K562 (cell line): ENCODE data around the gene CHRNG. TPM values are rescaled to one million over a fixed set of nuclear protein-coding genes. Genes with fewer than 3 reads are reported as not detected.

ENCODE experiments used
- BRCA1 ChIP-seq, 2 experiments: fragments of 450-650 bp in 1 of 2; sonication (generic) in 1 of 2; formaldehyde crosslinking in 1 of 2; IDR thresholded peaks; 2 replicates each; pipeline versions ENCODE4 v1.5.0 to v1.6.1; 2017 to 2020; ENCODE audit warnings: mild to moderate bottlenecking in 1 of 2, missing genetic modification reagents in 1 of 2
- LCOR ChIP-seq: sonication (generic); formaldehyde crosslinking; IDR thresholded peaks from 2 replicates; pipeline ENCODE4 v1.8.0; 2022; ENCODE audit warnings: mild to moderate bottlenecking, missing genetic modification reagents
- MTA1 ChIP-seq: fragments of 450-650 bp; IDR thresholded peaks from 2 replicates; pipeline ENCODE4 v1.6.1; 2017; ENCODE audit warnings: borderline replicate concordance
- NFXL1 ChIP-seq: fragments of 450-650 bp; formaldehyde crosslinking; IDR thresholded peaks from 2 replicates; pipeline ENCODE4 v1.4.0; 2021; ENCODE audit warnings: mild to moderate bottlenecking
- NR4A1 ChIP-seq, 2 experiments: fragments of 250-450 bp in 1 of 2; fragments of 450-650 bp in 1 of 2; sonication (Bioruptor Pico) in 1 of 2; IDR thresholded peaks; 2 replicates each; pipeline versions ENCODE4 v1.4.0 to v1.6.1; 2016 to 2020; ENCODE audit warnings: mild to moderate bottlenecking in 2 of 2, missing compliant biosample characterization in 1 of 2, missing genetic modification characterization in 1 of 2, moderate library complexity in 1 of 2
- SMC3 ChIP-seq: conservative IDR thresholded peaks from 2 replicates; pipeline ENCODE4 v1.6.1; 2011; ENCODE audit warnings: low read depth, low read length, improper control_type of control experiment; ENCODE audit not compliant: insufficient read depth
- TAF1 ChIP-seq: IDR thresholded peaks from 2 replicates; pipeline ENCODE4 v1.6.1; 2011; ENCODE audit warnings: mild to moderate bottlenecking, low read length, moderate library complexity; ENCODE audit not compliant: insufficient read depth, control insufficient read depth, severe bottlenecking; ENCODE audit errors: extremely low read depth
- TEAD1 ChIP-seq, 2 experiments: fragments of 450-650 bp in 1 of 2; sonication (generic) in 1 of 2; formaldehyde crosslinking; IDR thresholded peaks; 2 replicates each; pipeline versions ENCODE4 v1.4.0 to v1.8.0; 2020 to 2022; ENCODE audit warnings: mild to moderate bottlenecking in 2 of 2, missing genetic modification reagents in 1 of 2
- ZNF124 ChIP-seq: sonication (generic); formaldehyde crosslinking; IDR thresholded peaks from 2 replicates; pipeline ENCODE4 v1.8.1; 2022; ENCODE audit warnings: missing genetic modification reagents
- polyA plus RNA-seq, 8 experiments: library from polyadenylated mRNA; depleted of rRNA in 4 of 8; stranded (reverse) in 5 of 8; unstranded in 3 of 8; fragments of >200 nt; fragmentation: Nextera tagmentation in 2 of 8; fragmentation: Illumina TruSeq in 1 of 8; extraction: Ambion mirVana in 2 of 8; extraction: Trizol in 1 of 8; gene quantifications; 2 replicates each; pipeline versions ENCODE4 v1.2.1 to v1.2.3, GENCODE V29; 2011 to 2014; ENCODE audit warnings: inconsistent platforms in 1 of 8, missing spikeins in 1 of 8
- total RNA-seq, 7 experiments: library from RNA; depleted of rRNA in 6 of 7; stranded (reverse); fragments of >200 nt in 6 of 7; fragmentation: Illumina TruSeq in 2 of 7; extraction: Trizol in 2 of 7; gene quantifications; 2 replicates each; pipeline versions ENCODE4 v1.2.1 to v1.2.3, GENCODE V29; 2011 to 2021; ENCODE audit warnings: low replicate concordance in 1 of 7
- TF ChIP-seq, protein P1 (sequence below), 2 experiments: fragments of 200-800 bp in 1 of 2; sonication (Bioruptor generic) in 1 of 2; sonication (generic) in 1 of 2; formaldehyde crosslinking in 1 of 2; IDR thresholded peaks in 1 of 2; conservative IDR thresholded peaks in 1 of 2; 2 replicates each; pipeline versions ENCODE4 v1.5.0 to v1.6.1; 2016 to 2020; ENCODE audit warnings: missing compliant biosample characterization in 1 of 2, missing genetic modification characterization in 1 of 2, missing genetic modification reagents in 1 of 2
- TF ChIP-seq, protein P2 (sequence below): fragments of 250-450 bp; sonication (Bioruptor Pico); IDR thresholded peaks from 2 replicates; pipeline ENCODE4 v1.4.0; 2020; ENCODE audit warnings: mild to moderate bottlenecking
- TF ChIP-seq, protein P3 (sequence below): sonication (generic); formaldehyde crosslinking; IDR thresholded peaks from 2 replicates; pipeline ENCODE4 v1.8.0; 2023; ENCODE audit warnings: mild to moderate bottlenecking, missing genetic modification reagents
- TF ChIP-seq, protein P4 (sequence below), 2 experiments: fragments of 450-650 bp; IDR thresholded peaks; 2 replicates each; pipeline ENCODE4 v1.6.1; 2018; ENCODE audit warnings: mild to moderate bottlenecking in 2 of 2, low read depth in 1 of 2; ENCODE audit not compliant: partially characterized antibody in 2 of 2

CHRNG gene
- total and polyA plus RNA-seq, 9 of the 15 experiments (the other 6 are each of a cell fraction or from before 2014, with no cell fraction given): not detected

DNA sequence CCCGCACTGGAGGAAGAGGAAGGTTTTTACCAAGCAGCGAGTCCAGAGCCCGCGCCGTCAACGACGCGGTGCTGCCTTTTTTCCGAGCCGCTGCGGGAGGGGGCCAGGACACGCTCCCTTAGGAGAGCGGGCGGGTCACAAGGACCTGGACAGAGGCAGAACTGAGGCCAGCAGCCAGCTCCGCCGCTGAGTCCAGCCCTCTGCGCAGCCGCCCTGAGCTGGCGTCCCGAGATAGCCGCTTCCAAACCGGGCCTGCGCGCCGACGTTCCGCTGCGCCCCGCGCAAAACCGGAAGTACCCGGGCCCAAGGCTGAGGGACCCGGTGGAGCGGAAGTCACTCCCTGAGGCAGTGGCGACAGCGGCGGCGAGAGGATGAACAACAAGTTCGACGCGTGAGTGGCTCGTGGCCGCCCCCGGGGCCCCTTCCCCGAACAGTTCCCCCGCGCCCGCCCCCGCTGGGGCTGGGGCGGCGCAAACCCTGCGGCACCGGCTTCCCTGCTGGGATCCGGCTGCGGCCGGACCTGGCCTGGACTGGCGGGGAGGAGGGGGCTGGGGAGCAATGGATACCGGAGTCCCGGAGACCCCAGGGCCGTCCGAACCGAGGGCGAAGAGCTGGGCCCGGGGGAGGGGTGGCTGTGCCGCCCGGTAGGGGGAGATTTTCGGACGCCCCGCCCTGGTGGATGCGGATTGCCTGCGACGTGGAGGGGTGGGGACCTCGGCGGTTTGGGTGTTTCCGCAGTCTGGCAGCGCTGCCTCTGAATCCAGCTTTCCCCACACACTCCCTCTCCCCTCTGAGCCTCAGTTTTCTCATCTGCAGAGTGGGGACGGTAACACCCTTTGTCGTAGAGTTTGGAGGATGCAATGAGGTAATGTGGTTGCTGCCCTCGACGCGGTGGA is 11.1 kb downstream of the CHRNG start, which contains the start of the genes EIF4E2 and TIGD1 (continued):
- TF ChIP-seq, protein P1, sequence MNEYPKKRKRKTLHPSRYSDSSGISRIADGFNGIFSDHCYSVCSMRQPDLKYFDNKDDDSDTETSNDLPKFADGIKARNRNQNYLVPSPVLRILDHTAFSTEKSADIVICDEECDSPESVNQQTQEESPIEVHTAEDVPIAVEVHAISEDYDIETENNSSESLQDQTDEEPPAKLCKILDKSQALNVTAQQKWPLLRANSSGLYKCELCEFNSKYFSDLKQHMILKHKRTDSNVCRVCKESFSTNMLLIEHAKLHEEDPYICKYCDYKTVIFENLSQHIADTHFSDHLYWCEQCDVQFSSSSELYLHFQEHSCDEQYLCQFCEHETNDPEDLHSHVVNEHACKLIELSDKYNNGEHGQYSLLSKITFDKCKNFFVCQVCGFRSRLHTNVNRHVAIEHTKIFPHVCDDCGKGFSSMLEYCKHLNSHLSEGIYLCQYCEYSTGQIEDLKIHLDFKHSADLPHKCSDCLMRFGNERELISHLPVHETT (CRISPR knock-in tag; conservative IDR thresholded peaks at IDR 0.05 in 1 of 2, IDR thresholded peaks at IDR 0.05 in 1 of 2): peak in 1 of 2 experiments; percentile 94; a peak in 2 of 4 replicates
- TF ChIP-seq, protein P2, sequence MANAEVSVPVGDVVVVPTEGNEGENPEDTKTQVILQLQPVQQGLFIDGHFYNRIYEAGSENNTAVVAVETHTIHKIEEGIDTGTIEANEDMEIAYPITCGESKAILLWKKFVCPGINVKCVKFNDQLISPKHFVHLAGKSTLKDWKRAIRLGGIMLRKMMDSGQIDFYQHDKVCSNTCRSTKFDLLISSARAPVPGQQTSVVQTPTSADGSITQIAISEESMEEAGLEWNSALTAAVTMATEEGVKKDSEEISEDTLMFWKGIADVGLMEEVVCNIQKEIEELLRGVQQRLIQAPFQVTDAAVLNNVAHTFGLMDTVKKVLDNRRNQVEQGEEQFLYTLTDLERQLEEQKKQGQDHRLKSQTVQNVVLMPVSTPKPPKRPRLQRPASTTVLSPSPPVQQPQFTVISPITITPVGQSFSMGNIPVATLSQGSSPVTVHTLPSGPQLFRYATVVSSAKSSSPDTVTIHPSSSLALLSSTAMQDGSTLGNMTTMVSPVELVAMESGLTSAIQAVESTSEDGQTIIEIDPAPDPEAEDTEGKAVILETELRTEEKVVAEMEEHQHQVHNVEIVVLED (CRISPR knock-in tag): peak; percentile 85
- TF ChIP-seq TEAD1 (CRISPR knock-in tag; IDR thresholded peaks at IDR 0.05) (no peak; a peak in 1 of 4 replicates), SMC3 (no peak), BRCA1 (IDR thresholded peaks at IDR 0.05) (no peak), BRCA1 (CRISPR knock-in tag; IDR thresholded peaks at IDR 0.05) (no peak), LCOR (CRISPR knock-in tag) (peak; percentile 51; the same call in 1 of the 2 replicates), NFXL1 (CRISPR knock-in tag) (no peak), MTA1 (peak; percentile 77), ZNF124 (CRISPR knock-in tag) (no peak), NR4A1 (CRISPR knock-in tag; IDR thresholded peaks at IDR 0.05) (no peak), NR4A1 (tag; IDR thresholded peaks at IDR 0.05) (no peak), TAF1 (peak; percentile 93)
- TF ChIP-seq, protein P3, sequence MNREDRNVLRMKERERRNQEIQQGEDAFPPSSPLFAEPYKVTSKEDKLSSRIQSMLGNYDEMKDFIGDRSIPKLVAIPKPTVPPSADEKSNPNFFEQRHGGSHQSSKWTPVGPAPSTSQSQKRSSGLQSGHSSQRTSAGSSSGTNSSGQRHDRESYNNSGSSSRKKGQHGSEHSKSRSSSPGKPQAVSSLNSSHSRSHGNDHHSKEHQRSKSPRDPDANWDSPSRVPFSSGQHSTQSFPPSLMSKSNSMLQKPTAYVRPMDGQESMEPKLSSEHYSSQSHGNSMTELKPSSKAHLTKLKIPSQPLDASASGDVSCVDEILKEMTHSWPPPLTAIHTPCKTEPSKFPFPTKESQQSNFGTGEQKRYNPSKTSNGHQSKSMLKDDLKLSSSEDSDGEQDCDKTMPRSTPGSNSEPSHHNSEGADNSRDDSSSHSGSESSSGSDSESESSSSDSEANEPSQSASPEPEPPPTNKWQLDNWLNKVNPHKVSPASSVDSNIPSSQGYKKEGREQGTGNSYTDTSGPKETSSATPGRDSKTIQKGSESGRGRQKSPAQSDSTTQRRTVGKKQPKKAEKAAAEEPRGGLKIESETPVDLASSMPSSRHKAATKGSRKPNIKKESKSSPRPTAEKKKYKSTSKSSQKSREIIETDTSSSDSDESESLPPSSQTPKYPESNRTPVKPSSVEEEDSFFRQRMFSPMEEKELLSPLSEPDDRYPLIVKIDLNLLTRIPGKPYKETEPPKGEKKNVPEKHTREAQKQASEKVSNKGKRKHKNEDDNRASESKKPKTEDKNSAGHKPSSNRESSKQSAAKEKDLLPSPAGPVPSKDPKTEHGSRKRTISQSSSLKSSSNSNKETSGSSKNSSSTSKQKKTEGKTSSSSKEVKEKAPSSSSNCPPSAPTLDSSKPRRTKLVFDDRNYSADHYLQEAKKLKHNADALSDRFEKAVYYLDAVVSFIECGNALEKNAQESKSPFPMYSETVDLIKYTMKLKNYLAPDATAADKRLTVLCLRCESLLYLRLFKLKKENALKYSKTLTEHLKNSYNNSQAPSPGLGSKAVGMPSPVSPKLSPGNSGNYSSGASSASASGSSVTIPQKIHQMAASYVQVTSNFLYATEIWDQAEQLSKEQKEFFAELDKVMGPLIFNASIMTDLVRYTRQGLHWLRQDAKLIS (CRISPR knock-in tag): peak; percentile 80
- TF ChIP-seq, protein P4, sequence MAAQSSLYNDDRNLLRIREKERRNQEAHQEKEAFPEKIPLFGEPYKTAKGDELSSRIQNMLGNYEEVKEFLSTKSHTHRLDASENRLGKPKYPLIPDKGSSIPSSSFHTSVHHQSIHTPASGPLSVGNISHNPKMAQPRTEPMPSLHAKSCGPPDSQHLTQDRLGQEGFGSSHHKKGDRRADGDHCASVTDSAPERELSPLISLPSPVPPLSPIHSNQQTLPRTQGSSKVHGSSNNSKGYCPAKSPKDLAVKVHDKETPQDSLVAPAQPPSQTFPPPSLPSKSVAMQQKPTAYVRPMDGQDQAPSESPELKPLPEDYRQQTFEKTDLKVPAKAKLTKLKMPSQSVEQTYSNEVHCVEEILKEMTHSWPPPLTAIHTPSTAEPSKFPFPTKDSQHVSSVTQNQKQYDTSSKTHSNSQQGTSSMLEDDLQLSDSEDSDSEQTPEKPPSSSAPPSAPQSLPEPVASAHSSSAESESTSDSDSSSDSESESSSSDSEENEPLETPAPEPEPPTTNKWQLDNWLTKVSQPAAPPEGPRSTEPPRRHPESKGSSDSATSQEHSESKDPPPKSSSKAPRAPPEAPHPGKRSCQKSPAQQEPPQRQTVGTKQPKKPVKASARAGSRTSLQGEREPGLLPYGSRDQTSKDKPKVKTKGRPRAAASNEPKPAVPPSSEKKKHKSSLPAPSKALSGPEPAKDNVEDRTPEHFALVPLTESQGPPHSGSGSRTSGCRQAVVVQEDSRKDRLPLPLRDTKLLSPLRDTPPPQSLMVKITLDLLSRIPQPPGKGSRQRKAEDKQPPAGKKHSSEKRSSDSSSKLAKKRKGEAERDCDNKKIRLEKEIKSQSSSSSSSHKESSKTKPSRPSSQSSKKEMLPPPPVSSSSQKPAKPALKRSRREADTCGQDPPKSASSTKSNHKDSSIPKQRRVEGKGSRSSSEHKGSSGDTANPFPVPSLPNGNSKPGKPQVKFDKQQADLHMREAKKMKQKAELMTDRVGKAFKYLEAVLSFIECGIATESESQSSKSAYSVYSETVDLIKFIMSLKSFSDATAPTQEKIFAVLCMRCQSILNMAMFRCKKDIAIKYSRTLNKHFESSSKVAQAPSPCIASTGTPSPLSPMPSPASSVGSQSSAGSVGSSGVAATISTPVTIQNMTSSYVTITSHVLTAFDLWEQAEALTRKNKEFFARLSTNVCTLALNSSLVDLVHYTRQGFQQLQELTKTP (IDR thresholded peaks at IDR 0.05; ENCODE audit: low read depth in 1 of 2, partially characterized antibody in 2 of 2): no peak
